SK-N-MC (cell line): Measurements from ENCODE around the gene ANXA2R.
A peak's percentile ranks its signal among the peaks of the same experiment; 100 is the strongest.

Source experiments
- EZH2 ChIP-seq: fragments of 200-600 bp; sonication (generic); IDR thresholded peaks from one replicate; pipeline ENCODE4 v1.6.1; 2017; ENCODE audit warnings: antibody characterized with exemption
- POLR2AphosphoS5 ChIP-seq: IDR thresholded peaks from 2 replicates; pipeline ENCODE4 v1.6.1; 2012; ENCODE audit warnings: mild to moderate bottlenecking, low read depth, low read length, borderline replicate concordance

DNA sequence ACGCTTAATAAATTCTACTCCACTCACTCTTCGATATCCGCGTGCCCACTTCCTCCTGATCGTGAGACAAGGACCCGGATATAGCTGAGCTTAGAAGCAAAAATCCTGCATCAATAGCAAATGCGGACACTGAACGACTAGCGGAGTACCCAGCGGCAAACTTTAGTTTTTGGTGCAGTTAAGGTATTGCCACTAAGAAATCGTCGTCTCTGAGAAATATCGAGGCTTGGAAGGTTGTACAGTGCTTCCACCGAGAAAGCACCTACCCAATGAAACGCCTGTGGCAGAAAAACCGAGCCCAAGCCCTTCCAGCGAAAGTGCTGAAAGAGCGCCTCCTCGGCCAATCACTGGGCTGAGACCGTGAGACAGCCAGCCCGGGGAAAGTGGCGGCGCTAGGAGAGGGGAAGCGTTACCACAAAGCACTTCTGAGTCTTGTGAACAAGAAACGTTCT lies 32.2 kb downstream of the ANXA2R start:
- TF ChIP-seq POLR2AphosphoS5 (peak; percentile 31; the same call in 1 of the 2 replicates), EZH2 (no peak)
